ENCODE results near the gene ABCG8.

Gene ABCG8

DNA sequence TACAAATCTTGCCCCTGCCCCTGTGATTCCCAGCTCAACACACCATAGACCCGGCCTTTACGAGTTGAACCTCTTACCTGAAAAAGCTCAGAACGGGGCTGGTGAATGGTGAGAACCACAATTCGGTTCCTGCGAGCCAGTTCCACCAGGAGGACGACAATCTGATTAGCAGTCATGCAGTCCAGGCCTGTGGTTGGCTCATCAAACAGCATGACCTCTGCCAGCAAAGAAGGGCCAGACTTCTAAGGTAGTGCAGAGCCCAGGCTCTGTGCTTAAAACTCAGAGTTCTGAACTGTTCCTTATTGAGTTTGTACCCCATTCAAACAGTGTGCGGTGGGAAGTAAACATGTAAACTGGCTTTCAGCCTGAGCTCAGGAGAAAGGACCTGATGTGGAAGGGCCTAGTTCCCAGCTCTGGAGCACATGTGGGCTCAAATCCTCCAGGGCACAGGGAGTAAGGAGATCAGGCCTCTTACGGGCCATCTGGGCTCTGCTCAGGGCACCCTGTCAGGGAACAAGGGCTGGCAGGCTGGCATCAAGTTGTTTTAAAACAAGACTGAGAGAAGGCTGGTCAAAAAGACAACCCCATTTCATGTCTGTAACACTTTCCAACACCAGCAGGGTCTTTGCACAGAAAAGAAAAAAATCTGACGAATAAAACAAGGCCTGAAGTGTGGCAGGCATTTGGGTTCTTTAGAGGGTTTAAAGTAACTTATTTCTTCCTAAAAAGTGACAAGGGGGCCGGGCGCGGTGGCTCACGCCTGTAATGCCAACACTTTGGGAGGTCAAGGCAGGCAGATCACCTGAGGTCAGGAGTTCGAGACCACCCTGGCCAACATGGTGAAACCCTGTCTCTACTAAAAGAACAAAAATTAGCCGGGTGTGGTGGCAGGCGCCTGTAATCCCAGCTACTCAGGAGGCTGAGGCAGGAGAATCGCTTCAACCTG lies 12.2 kb upstream of the ABCG8 start:
- DNase-seq (ENCODE audit: low read depth): no peak

DNA sequence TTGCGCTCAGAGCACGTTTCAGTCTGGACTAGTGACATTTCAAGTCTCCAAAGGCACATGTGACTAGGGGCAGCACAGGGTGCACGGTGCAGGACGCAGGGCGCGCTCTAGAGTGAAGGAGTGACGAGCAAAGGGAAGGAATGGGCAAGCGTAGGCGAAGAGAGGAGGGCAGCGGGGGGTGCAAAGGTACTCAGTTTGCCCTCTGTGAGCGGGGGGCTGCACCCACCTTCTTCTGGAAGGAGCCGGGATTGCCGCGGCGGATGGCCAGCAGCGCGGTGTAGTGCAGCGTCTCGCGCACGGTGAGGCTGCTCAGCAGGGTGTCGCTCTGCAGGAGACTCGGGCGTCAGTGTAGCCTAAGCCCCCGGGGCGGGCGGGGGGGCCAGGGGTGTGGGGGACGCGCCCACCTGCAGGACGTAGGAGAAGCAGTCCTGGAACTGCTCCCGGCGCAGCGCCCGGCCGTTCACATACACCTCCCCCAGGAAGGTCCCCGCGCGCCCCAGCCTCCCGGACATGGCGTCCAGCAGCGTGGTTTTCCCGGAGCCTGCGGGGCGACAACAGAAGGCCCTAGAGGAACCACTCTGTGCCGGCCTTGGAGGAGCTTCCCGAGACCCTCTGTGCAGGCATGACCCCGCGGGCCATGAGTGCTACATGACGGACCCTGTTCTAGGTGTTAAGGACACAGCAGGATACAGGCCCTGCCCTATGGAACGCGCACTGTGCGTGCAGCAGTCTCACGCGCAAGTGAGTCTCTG lies 7.1 kb upstream of the ABCG8 start:
- DNase-seq (ENCODE audit: low read depth): no peak

DNA sequence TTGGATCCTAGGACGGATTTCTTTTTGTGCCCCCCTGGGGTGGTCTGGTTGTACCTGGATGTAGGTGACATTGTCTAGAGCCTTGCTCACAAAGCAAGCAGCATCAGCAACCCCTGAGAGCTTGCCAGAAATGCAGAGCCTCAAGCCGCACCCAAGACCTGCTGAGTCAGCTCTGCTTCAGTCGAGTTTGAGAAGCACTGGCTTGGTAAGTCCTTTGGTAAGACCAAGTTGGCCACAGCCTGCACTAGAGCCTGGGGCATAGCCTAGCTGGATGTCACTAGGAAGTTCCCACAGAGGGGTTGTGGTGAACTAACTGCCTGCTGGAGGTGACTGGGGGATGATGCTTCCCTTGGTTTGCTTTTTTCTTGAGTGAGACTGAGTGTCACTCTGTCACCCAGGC lies 6.3 kb upstream of the ABCG8 start:
- DNase-seq (ENCODE audit: low read depth): no peak

DNA sequence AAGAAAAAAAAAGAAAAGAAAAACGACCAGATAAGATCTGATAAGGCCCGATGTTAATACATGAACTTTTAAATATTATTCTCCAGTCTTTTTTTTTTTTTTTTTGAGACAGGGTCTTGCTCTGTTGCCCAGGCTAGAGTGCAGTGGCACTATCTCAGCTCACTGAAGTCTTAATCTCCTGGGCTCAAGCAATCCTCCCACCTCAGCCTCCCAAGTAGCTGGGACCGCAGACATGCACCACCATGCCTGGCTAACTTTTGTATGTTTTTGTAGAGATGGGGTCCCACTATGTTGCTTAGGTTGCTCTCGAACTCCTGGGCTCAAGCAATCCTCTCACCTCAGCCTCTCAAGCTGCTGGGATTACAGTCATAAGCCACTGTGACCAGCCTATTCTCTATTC lies 1.7 kb upstream of the ABCG8 start:
- DNase-seq (ENCODE audit: low read depth): no peak

DNA sequence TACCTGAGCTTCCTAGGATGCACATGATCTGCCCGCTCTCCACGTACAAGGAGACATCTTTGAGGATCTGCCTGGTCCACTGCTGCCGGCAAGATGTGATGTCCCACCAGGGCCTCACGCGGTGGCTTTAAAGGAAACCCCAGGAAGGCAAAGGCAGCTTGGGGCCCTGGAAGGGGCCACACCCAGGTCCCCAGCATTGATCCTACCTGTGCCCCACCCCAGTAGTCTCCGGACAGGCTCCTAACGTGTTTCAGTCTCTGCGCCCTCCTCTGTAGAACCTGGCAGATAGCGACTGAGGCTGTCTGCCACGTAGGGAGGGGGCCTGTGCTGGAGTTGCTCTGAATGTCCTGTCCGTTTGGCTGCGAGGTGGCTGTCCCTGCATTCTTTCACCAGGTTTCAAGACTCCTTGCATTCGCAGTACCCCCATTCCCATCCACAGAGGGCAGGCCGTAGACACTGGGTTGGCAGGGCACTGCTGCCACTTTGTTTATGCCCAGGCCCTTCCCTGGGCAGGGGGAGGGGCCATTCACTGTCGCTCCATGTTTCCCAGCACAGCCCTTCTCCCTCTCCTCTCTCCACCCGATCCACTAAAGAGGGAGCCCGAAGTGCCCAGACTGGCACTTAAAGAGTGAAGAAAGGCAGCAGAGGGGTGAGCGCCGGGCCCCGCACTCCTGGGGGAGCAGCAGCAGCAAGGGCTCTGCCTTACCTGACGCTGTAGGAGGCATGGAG lies 776 bp upstream of the ABCG8 start:
- no peak for DNase-seq (ENCODE audit: low read depth)

DNA sequence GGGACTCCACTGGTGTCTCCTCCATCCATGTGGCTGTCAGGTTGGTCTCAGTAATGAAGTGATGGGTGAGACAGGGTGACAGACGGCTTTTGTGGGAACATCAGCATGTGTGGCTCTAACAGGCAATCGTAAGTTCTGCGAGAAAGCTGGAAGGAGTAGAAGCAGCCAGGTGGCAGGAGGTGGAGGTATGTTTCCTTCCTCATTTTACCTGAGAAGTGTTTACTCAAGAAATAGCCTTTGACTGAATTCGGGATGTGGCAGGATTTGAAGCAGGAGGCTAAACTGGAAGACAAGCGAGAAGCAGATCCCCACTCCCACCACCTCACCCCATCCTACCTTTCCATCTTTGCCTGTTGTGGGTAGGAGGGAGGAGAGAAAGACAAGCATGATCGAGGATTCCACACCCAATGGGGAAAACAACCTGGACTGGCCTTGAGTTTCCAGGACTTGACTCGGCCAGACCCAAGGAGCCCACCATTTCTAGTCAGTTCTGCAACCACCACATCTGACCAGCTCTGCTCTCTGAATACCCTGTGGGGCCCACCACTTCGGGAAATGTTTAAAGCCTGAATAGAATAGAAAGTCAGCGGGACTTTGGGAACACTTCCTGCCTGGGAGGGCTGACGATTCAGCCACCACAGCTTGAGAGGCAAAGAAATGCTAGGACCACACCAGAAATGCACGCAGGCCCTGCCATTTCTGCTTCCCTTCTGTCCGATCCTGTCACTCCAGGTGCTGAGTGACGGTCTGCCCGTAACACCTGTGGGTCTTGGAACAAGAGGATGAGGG lies 1.2 kb downstream of the ABCG8 start:
- DNase-seq (ENCODE audit: low read depth): no peak

GRCh38 chr2:43840965-43841364 lies 2.2 kb downstream of the ABCG8 start:
- no peak for DNase-seq (ENCODE audit: low read depth)

DNA sequence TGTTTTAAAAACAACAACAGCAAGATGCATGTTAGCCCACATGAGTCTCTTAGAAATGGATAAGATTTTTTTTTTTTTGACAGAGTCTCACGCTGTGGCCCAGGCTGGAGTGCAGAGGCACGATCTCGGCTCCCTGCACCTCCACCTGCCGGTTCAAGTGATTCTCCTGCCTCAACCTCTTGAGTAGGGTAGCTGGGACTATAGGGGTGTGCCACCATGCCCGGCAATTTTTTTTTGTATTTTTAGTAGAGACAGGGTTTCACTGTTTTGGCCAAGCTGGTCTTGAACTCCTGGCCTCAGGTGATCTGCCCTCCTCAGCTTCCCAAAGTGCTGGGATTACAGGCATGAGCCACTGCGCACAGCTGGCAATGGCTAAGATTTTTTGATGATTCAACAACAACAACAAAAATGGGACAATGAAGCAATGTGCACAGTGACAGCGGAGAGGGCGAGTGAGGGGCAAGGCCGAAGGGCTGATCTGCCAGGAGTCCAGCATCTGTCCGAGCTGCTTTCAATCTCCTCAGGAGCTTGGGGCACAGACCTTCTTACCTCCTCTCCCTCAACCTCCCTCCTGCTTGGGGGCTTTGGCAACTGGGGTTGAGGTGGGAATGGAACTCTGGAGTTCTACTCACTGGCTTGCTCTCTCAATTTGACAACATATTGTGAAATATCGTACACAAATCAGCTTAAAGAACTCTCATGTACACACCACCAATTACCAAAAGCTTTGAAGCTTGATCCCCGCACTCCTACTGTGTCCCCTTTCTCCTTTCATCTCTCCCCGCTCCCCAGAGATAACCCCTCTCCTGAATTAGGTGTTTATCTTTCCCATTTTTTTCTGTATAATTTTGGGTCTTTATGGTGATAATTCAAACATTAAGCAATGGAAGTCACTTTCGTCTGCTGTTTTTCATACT lies 3.4 kb downstream of the ABCG8 start:
- no peak for DNase-seq (ENCODE audit: low read depth)

- no peak for DNase-seq (ENCODE audit: low read depth)
These were observed 4.1 kb downstream of the ABCG8 start for GRCh38 chr2:43842866-43843226.

DNA sequence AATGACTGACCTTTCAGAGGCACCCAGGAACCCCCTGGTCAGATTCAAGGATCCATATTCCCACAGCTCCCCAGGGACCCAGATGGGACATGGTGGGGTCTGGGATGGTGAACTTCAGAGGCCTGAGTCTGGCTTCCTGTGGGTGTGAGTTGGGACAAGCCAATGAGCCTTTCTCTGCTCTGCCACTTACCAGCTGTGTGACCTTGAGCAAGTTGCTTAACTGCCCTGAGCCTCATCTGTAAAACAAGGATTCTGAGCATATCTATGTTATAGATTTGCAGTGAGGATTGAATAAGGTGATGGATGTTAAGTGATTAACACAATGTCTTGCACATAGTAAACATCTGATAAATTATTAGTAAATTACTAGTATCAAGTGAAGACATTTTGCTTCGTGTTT lies 6.4 kb downstream of the ABCG8 start:
- DNase-seq (ENCODE audit: low read depth): no peak

DNA sequence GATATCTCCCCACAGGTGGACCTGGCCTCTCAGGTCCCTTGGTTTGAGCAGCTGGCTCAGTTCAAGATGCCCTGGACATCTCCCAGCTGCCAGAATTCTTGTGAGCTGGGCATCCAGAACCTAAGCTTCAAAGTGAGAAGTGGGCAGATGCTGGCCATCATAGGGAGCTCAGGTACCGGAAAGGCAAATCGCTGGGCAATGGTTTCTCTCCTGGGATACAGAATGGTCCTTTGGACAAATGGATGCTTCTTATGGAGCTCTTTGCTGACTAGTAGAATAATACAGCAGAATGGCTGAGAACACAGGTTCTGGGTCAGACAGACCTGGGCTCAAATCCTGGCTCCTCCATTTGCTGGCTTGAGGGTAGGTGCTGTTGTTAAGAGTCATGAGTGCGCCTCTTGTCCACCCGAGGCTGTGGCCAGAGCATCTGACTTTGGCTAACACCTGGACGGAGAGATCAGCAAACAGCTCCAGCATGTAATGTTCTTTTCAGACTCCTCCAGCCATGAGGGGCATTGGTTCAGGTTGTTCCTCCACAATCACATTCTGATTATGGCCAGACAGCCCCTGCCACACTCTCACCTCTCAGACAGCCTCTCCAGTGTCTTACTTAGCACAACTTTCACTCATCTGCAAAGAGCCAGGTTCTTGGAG lies 7.5 kb downstream of the ABCG8 start:
- DNase-seq (ENCODE audit: low read depth): no peak

DNA sequence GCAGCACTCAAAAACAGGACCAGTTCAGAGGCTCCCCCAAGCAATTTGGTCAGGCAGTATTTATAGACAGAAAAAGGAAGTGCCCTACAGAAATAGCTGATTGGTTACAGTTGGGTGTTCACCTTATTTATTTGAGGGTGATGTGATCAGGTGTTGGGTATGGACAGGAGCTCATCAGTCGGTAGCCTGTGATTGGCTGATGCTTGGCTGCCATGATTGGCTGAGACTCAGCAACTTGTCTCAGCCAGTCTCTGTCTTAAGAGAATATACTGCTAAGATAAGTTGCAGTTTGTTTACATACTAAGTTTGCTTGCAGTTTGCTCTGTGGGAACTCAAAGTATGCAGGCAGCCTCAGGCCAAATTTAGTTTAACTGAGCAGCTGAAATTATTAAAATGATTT lies 9.4 kb downstream of the ABCG8 start:
- DNase-seq (ENCODE audit: low read depth): no peak

- no peak for DNase-seq (ENCODE audit: low read depth)
These were observed 12.5 kb downstream of the ABCG8 start for GRCh38 chr2:43851011-43851980.

GRCh38 chr2:43852196-43852730 lies 13.5 kb downstream of the ABCG8 start:
- DNase-seq (ENCODE audit: low read depth): no peak

DNA sequence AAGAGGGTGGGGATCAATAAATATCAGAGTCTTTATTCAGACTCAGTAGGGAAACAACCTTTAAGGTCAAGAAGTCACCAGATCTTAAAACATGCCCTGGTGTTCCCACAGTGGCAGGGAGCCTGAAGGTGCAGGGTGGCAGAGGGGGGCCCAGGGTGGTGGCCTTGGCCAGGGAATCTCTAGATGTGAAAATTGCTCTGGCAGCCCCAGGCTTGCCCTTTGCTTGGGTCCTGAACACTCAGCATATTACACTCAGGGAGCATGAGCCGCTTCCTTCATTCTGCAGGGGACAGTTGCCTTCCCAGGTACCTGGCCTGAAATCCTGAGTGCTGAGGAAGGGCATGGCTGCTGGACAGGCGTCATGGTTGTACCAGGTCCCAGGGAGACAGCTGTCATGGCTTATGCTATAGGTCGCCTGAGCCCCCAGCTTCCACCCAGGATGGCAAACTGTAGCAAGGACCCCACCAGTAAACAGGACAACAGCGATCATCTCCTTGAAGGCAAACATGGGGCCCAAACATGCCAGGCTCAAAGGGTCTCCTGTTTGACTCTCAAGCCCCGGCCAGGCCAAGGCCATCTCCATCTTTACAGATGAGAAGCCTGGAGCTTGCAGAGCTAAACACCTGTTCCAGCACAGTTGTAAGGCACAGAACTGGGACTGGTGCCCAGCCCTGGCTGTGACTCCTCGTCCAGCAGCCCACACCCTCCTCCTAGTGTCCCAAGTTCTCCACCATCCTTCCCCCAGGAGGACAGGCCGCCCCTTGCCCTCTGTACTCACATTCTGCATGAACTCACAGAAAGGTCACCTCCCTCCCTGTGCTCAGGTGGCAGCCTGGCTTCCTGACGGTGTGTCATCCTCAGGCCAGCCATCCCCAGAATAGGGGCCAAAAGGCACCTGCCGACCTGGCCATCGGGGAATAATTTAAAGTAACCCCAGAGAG lies 14.6 kb downstream of the ABCG8 start:
- no peak for DNase-seq (ENCODE audit: low read depth)

DNA sequence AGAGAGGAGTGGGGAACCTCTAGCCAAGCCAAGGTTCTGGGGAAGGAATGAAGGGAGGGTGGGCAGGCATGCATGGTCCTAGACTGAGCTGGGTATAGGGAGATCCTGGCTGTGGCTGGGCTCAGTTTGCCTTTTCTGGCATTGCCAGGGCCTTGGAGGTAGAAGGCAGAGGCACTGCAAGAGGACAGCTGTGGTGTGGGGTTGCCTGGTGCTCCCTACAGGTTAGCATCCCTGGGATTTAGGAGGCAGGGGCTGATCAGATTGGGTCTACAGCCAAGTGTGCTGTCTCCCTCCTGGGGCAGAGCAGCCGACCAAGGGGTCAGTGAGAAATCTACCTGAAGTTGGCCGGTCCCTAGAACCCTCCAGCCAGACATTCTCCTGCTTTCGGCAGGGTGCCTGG lies 15.9 kb downstream of the ABCG8 start:
- DNase-seq (ENCODE audit: low read depth): no peak

- no peak for DNase-seq (ENCODE audit: low read depth)
These were observed 16.5 kb downstream of the ABCG8 start for GRCh38 chr2:43855292-43855691.

DNA sequence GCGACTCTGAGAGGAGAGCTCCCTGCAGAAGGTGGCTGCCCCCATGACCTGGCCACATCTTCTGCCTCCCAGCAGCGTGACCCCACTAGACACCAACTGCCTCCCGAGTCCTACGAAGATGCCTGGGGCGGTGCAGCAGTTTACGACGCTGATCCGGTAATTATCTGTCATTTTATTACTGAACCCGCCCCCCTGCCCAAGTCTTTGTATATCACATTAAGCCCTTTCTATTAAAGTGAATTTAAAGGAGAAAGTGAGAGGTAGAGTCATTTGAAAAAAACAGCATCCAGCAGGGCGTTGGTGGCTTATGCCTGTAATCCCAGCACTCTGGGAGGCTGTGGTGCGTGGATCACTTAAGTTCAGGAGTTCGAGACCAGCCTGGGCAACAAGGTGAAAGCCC lies 33.4 kb downstream of the ABCG8 start:
- no peak for DNase-seq (ENCODE audit: low read depth)

Data from T-helper 22 cell (primary cell).